Large intestine (tissue), 3 donors: Measurements from ENCODE around the gene SLC26A8. TPM values are rescaled to one million over a fixed set of nuclear protein-coding genes. Genes with fewer than 3 reads are reported as not detected.
"Not testable (repeated sequence)": the region's sequence is repeated elsewhere in the genome, so short reads cannot be mapped to it uniquely, and the experiment has no call there.

Source experiments
- DNase-seq, 2 donors: peaks; one replicate each; pipeline versions ENCODE4 v3.0.0 to v3.0.0-alpha.2; 2013
- H3K27ac ChIP-seq: one replicate; pipeline ENCODE4 v1.5.1; 2013; ENCODE audit warnings: low read length
- H3K27me3 ChIP-seq: 2 replicates; pipeline ENCODE4 v1.6.1; 2013; ENCODE audit warnings: low read length; ENCODE audit not compliant: control insufficient read depth, insufficient read depth
- H3K36me3 ChIP-seq: 2 replicates; pipeline ENCODE4 v1.6.1; 2013; ENCODE audit warnings: low read length; ENCODE audit not compliant: control insufficient read depth, insufficient read depth
- H3K4me1 ChIP-seq: one replicate; pipeline ENCODE4 v1.6.1; 2013; ENCODE audit warnings: low read length; ENCODE audit not compliant: control insufficient read depth, insufficient read depth
- H3K4me3 ChIP-seq: one replicate; pipeline ENCODE4 v1.5.1; 2013; ENCODE audit warnings: low read length
- H3K9me3 ChIP-seq: one replicate; pipeline ENCODE4 v1.6.1; 2013; ENCODE audit warnings: mild to moderate bottlenecking, low read depth, low read length, moderate library complexity; ENCODE audit not compliant: control insufficient read depth
- WGBS: methylation state at CpG from one replicate; pipeline ENCODE4 v1.1.5; 2013; ENCODE audit warnings: low lambda C conversion rate; ENCODE audit not compliant: insufficient coverage; 5-methylcytosine and 5-hydroxymethylcytosine counted together
- polyA plus RNA-seq: library from polyadenylated mRNA; unstranded; fragments of 120-200 nt; gene quantifications from one replicate; pipeline ENCODE4 v1.2.1, GENCODE V29; 2013

Gene SLC26A8
- polyA plus RNA-seq, 1 donor = 0.24 TPM

- DNase-seq = no peak
- Histone ChIP-seq H3K9me3 (peaks cover 5% of the 10 kb centered on the region), H3K27me3 (no peaks in the 10 kb centered on the region), H3K4me3 (no peak overlapping the region), H3K36me3 (no peaks in the 10 kb centered on the region), H3K4me1 (no peaks in the 10 kb centered on the region), H3K27ac (no peak overlapping the region)
- no CpG with 5 or more reads among the region's 2 CpGs for WGBS
These were observed 90.6 kb downstream of the SLC26A8 start for GRCh38 chr6:35933844-35934243.

GRCh38 chr6:35931873-35932272 is 92.6 kb downstream of the SLC26A8 start:
- not testable (repeated sequence) for DNase-seq, H3K27ac ChIP-seq, H3K9me3 ChIP-seq, H3K4me3 ChIP-seq, H3K4me1 ChIP-seq, H3K27me3 ChIP-seq, H3K36me3 ChIP-seq
- WGBS = no CpG with 5 or more reads among the region's 10 CpGs

- Histone ChIP-seq H3K4me1 (no peaks in the 10 kb centered on the region), H3K4me3 (no peak overlapping the region), H3K36me3 (no peaks in the 10 kb centered on the region), H3K9me3 (peaks cover 5% of the 10 kb centered on the region), H3K27ac (no peak overlapping the region), H3K27me3 (no peaks in the 10 kb centered on the region)
- WGBS = no CpG with 5 or more reads among the region's 30 CpGs
- no peak for DNase-seq
These were observed 93.3 kb downstream of the SLC26A8 start for GRCh38 chr6:35931120-35931561.

DNA sequence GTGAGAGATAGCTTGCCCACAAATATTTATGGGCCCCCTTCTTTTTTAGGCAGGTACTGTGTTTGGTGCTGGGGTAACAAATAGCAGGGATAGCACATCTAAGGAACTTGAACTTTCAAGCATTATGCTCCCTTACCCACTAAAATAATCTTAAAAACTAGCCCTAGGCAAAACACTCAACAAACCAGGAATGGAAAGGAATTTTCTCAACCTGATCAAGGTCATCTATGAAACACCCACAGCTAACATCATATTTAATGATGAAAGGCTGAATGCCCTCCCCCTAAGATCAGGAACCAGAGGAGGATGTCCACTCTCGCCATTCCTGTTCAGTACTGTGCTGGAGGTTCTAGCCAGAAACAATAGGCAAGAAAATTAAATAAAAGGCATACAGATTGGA is 94.8 kb downstream of the SLC26A8 start:
- Histone ChIP-seq H3K27ac (no peak overlapping the region), H3K4me3 (no peak overlapping the region), H3K36me3 (no peaks in the 10 kb centered on the region), H3K27me3 (no peaks in the 10 kb centered on the region), H3K4me1 (no peaks in the 10 kb centered on the region), H3K9me3 (peaks cover 5% of the 10 kb centered on the region)
- no CpG with 5 or more reads among the region's 1 CpG for WGBS
- no peak for DNase-seq

- Histone ChIP-seq H3K4me3 (no peak overlapping the region), H3K27ac (no peak overlapping the region), H3K27me3 (no peaks in the 10 kb centered on the region), H3K36me3 (no peaks in the 10 kb centered on the region), H3K9me3 (peaks cover 5% of the 10 kb centered on the region), H3K4me1 (peaks cover 6% of the 10 kb centered on the region)
- no peak for DNase-seq
- WGBS = no CpG with 5 or more reads among the region's 2 CpGs
These were observed 97.8 kb downstream of the SLC26A8 start for GRCh38 chr6:35926509-35927215.

- no peak overlapping the region for H3K27ac ChIP-seq
These were observed 98.5 kb downstream of the SLC26A8 start for GRCh38 chr6:35925961-35926360.

DNA sequence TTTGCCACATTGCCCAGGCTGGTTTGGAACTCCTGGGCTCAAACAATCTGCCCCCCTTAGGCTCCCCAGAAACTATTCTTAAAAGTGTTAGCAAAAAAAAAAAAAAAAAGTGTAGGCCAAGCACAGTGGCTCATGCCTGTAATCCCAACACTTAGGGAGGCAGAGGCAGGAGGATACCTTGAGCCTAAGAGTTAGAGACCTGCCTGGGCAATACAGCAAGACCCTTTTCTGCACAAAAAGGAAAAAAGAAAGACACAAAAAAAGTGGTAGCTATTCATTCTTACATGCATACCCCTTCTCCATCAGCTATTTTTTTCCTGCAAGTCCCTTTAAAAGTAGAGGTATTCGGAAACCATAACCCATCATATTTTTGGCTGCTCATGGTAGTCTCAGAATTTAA is 100.3 kb downstream of the SLC26A8 start:
- no peaks in the 10 kb centered on the region for H3K36me3 ChIP-seq
- no peak overlapping the region for H3K27ac ChIP-seq
- DNase-seq = no peak
- peaks cover 7% of the 10 kb centered on the region for H3K4me1 ChIP-seq
- no peak overlapping the region for H3K4me3 ChIP-seq
- no peaks in the 10 kb centered on the region for H3K9me3 ChIP-seq
- H3K27me3 ChIP-seq = no peaks in the 10 kb centered on the region
- no CpG with 5 or more reads among the region's 1 CpG for WGBS

More at GRCh38 chr6:35925961-35926360, 98.5 kb downstream of the SLC26A8 start:
- Histone ChIP-seq H3K9me3 (peaks cover under 1% of the 10 kb centered on the region), H3K4me3 (no peak overlapping the region), H3K27me3 (no peaks in the 10 kb centered on the region), H3K4me1 (peaks cover 7% of the 10 kb centered on the region), H3K36me3 (no peaks in the 10 kb centered on the region)
- 100% methylated on average over 2 of the region's 3 CpGs for WGBS
- no peak for DNase-seq

- Histone ChIP-seq H3K36me3 (no peaks in the 10 kb centered on the region), H3K9me3 (no peaks in the 10 kb centered on the region), H3K27me3 (no peaks in the 10 kb centered on the region), H3K27ac (peak overlapping the region; percentile 92), H3K4me1 (peaks cover 16% of the 10 kb centered on the region), H3K4me3 (peak overlapping the region; percentile 75)
- peak; percentile 55 to 80 for DNase-seq
- WGBS = no CpG with 5 or more reads among the region's 5 CpGs
These were observed 102.3 kb downstream of the SLC26A8 start for GRCh38 chr6:35922139-35922554.

DNA sequence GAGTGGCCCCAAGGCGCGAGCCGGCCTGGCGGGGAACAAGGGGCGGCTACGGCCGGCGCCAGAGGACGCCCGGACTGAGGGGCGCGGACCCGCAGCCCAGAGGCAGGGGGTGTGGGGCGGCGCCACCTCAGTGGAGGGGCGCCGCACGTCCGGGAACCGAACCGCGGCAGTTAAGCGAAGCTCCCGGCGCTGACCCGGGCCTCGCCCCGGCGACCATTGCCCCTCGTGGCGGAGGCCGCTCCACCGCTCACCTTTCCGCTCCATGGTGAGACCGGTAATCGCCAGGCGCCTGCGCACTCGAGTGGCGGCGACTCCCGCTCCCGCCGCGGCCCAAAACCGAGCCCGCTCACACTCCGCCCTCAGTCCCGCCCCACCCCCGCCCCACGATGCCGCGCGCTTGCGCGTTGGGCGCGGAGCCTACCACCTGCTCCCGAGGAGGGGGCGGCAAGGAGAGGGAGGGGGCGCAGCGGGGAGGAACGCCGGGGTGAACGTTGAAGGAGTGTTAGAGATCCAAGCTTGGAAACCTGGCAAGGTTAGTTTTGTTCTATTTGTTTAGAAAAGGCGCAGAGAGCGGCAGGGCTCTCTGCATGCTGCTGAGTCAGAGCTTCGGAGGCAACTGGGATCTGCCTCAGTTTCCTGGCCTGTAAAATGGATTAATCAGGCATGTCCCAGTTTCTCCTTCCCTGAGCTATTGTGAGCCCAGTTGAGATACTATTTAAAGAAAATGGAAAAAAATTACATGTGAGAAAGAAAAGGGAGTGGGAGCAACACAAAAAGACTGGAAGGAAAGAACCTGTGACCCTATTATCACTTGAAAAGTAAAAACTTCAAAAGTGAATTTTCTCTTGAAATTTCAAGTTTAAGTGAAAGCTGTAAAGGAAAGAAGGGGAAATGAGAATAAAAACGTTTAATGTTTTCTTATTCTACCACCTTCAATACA is 103.4 kb downstream of the SLC26A8 start, which contains the start of gene SRPK1:
Gene SRPK1 (minus strand): TSS at position 306 of the 940 bp plus-strand sequence. CDS start 42 bp downstream, at position 264.
- Histone ChIP-seq H3K36me3 (peaks cover 2% of the 10 kb centered on the region), H3K4me1 (peaks cover 18% of the 10 kb centered on the region), H3K9me3 (no peaks in the 10 kb centered on the region), H3K27ac (peak within 1 kb of the TSS; percentile 92), H3K4me3 (peak within 1 kb of the TSS; percentile 81), H3K27me3 (no peaks in the 10 kb centered on the region)
- peak; percentile 91 to 94 for DNase-seq
- WGBS = 17% methylated on average over 2 of the region's 69 CpGs
